Measurements from ENCODE around the gene EPHA7.

EPHA7 gene

DNA sequence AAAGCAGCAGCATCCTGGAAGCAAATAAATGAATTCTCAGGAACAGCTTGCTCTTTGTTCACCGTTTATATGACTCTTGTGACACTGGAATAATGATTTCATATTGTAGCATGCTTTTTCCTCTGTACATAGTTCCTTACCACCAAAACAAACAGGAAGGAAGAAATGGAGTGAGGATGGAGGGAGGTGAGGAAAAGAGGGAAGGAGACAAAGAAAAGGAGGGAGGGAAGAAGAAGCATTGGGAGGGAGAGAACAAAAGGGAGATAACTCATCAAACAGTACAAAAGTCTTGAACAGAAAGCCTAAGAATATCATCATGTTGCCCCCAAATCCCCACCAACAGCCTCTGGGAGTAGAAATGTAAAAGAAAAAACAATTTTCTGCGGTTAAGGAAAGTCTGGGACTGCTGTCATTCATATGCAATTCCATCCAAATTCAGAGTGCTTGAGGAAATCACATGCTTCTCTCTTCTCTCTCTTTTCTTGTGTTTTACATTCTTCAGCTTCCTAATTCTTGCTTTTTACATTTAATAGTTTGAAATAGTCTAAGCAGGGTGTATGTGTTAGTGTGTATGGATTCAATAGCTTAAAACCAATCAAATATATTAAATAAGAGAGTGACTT is 81.5 kb downstream of the EPHA7 start:
- in situ Hi-C loops (cut with HindIII; ENCODE audit: low pct_ligation_motif_present, low sequenced_read_pairs), result no loop called here
- Histone ChIP-seq H3K36me3 (replicated peaks) (no peaks in the 10 kb centered on the region), H3K27ac (no peak overlapping the region), H3K4me3 (ENCODE audit: low read depth, low read length) (no peak overlapping the region), H3K27me3 (replicated peaks) (no peaks in the 10 kb centered on the region)
- no peak for DNase-seq
- TF ChIP-seq, protein P1, sequence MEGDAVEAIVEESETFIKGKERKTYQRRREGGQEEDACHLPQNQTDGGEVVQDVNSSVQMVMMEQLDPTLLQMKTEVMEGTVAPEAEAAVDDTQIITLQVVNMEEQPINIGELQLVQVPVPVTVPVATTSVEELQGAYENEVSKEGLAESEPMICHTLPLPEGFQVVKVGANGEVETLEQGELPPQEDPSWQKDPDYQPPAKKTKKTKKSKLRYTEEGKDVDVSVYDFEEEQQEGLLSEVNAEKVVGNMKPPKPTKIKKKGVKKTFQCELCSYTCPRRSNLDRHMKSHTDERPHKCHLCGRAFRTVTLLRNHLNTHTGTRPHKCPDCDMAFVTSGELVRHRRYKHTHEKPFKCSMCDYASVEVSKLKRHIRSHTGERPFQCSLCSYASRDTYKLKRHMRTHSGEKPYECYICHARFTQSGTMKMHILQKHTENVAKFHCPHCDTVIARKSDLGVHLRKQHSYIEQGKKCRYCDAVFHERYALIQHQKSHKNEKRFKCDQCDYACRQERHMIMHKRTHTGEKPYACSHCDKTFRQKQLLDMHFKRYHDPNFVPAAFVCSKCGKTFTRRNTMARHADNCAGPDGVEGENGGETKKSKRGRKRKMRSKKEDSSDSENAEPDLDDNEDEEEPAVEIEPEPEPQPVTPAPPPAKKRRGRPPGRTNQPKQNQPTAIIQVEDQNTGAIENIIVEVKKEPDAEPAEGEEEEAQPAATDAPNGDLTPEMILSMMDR (IDR thresholded peaks at IDR 0.05; ENCODE audit: low read depth, low read length, missing control alignments), result no peak

DNA sequence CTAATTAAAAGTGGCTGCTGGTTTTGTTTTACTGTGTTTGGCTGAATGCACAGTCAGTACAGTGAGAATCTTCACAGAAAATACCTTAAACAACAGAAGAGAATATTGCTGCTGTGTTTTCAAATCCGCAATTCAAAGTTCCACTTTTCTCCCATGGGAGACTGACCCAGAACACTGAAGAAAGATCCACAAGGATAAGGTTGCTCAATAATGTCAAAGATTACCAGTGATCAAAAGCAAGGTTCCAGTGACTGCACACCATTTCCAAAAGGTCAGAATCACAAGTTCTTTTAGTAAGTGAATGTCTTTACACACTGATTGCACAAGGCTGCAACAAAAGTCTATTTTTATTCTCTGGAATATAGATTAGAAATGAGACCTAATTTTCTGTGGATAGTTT is 82.3 kb downstream of the EPHA7 start:
- Histone ChIP-seq H3K4me3 (ENCODE audit: low read depth, low read length) (no peak overlapping the region), H3K27me3 (replicated peaks) (no peaks in the 10 kb centered on the region), H3K27ac (no peak overlapping the region), H3K36me3 (replicated peaks) (no peaks in the 10 kb centered on the region)
- in situ Hi-C loops (cut with HindIII; ENCODE audit: low pct_ligation_motif_present, low sequenced_read_pairs), result no loop called here
- no peak for DNase-seq
- TF ChIP-seq, protein P1 (IDR thresholded peaks at IDR 0.05; ENCODE audit: low read depth, low read length, missing control alignments), result no peak

DNA sequence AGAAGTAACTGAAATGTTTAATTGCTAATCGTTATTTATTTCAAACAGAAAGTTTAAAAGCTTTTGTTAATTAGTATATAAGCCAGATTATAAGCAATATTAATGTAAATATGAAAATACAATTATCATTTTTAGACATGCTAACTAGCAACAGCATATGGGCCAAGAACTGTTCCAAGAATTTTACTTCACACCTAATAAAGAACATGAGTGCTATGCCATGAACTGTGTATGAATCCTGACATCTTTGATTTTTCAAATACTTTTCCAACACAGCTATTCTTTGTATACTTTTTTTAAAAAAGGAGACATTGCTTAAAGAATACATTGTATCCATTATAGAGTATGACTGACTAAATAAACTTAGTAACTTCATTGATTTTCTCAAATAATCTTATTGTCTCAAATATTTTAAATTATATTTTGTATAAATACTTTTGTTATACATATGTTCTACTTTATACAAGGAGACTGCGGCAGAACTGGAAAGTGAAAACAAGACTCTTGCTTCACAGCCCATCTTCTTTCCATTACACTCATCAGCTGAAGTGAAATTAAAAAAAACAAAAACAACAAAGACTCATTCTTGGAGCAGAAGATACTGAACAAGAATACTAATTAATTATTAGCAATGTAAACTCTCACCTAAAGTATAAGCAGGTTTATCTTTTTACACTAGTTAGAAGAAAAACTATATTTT is 89.9 kb downstream of the EPHA7 start:
- Histone ChIP-seq H3K27ac (no peak overlapping the region), H3K36me3 (replicated peaks) (no peaks in the 10 kb centered on the region), H3K27me3 (replicated peaks) (no peaks in the 10 kb centered on the region), H3K4me3 (ENCODE audit: low read depth, low read length) (no peak overlapping the region)
- no peak for DNase-seq
- in situ Hi-C loops (cut with HindIII; ENCODE audit: low pct_ligation_motif_present, low sequenced_read_pairs), result no loop called here
- TF ChIP-seq, protein P1 (IDR thresholded peaks at IDR 0.05; ENCODE audit: low read depth, low read length, missing control alignments), result no peak

DNA sequence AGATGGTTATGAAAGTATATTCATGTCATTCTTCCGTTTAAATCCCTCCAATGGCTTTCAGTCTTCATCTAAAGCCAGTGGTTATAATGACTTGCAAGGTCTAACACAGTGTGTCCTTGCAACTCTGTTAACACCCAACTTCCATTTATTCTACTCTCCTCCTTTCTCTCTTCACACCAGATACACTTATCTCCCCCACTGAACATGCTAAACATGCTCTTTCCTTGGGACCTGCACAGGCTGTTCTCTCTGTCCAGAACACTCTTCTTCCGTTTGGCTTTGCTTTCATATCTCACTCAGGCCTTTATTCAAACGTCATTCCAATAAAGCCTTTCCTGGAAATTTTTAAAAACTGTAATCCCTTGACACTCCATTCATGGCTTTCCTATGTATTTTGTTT is 91.5 kb downstream of the EPHA7 start:
- Histone ChIP-seq H3K27ac (no peak overlapping the region), H3K27me3 (replicated peaks) (no peaks in the 10 kb centered on the region), H3K4me3 (ENCODE audit: low read depth, low read length) (no peak overlapping the region), H3K36me3 (replicated peaks) (no peaks in the 10 kb centered on the region)
- in situ Hi-C loops (cut with HindIII; ENCODE audit: low pct_ligation_motif_present, low sequenced_read_pairs), result no loop called here
- no peak for DNase-seq
- TF ChIP-seq, protein P1 (IDR thresholded peaks at IDR 0.05; ENCODE audit: low read depth, low read length, missing control alignments), result no peak

DNA sequence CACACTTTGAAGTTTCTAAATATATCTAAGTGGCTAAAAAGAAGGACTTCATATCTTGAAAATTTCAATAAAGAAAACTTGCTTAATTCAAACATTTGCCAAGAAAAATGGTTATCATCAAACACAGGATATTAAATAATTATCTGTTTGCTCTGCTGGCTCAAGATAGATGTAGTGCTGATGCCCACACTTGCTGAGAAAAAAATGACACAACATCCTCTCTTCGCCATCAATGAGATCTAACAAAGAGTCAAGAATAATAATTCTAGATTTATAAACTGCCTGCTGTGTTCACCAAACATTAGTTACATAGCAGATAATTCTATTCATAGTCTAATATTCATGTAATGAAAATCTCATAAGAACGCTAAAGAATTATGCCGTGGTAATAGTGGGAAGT is 93.6 kb downstream of the EPHA7 start:
- no peak for DNase-seq
- in situ Hi-C loops (cut with HindIII; ENCODE audit: low pct_ligation_motif_present, low sequenced_read_pairs), result no loop called here
- Histone ChIP-seq H3K27ac (no peak overlapping the region), H3K27me3 (replicated peaks) (no peaks in the 10 kb centered on the region), H3K4me3 (ENCODE audit: low read depth, low read length) (no peak overlapping the region), H3K36me3 (replicated peaks) (no peaks in the 10 kb centered on the region)
- TF ChIP-seq, protein P1 (IDR thresholded peaks at IDR 0.05; ENCODE audit: low read depth, low read length, missing control alignments), result no peak
